ENCODE data around the gene WDFY3.

WDFY3 gene

DNA sequence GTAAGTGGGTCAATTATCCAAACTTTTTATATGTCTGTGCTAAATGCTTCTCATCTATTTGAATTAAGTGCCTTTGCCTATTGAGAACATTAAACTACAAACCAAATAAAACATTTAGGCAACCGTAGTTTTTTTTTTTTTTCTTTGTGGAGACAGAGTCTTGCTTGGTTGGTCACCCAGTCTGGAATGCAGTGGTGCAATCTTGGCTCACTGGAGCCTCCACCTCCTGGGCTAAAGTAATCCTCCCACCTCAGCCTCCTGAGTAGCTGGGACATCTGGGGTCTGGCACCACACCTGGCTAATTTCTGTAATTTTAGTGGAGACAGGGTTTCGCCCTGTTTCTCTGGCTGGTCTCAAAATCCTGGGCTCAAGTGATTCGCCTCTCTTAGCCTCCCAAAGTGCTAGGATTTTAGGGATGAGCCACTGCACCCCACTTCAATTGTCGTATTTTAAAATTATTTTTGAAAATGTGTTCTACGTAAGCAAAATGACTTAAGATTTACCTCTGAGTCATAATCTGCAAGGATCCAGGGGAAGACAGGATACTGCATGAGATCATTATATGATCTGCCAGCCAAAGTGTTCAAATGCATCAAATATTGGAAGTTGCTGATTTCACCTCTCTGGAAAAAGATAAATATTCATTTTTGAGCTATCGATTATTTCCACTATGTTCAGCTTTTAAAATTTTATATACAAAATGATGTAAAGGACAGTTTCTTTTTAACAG, 257.9 kb downstream of the WDFY3 start:
- no peak for TF ChIP-seq CTCF (IDR thresholded peaks at IDR 0.05; ENCODE audit: low read depth, low read length)
- DNase-seq (ENCODE audit: low read depth in 2 of 2), result peak in 1 of 2 donors; percentile 62
- H3K4me3 ChIP-seq (replicated peaks in 1 of 2; ENCODE audit: low read depth in 2 of 2, low read length in 2 of 2), result no peak overlapping the region

GRCh38 chr4:84706286-84706685, 260.2 kb downstream of the WDFY3 start:
- DNase-seq (ENCODE audit: low read depth in 2 of 2), result no peak
- no peak for TF ChIP-seq CTCF (IDR thresholded peaks at IDR 0.05; ENCODE audit: low read depth, low read length)
- no peak overlapping the region for H3K4me3 ChIP-seq (replicated peaks in 1 of 2; ENCODE audit: low read depth in 2 of 2, low read length in 2 of 2)

GRCh38 chr4:84699001-84699671, 267.4 kb downstream of the WDFY3 start:
- no peak overlapping the region for H3K4me3 ChIP-seq (replicated peaks in 1 of 2; ENCODE audit: low read depth in 2 of 2, low read length in 2 of 2)
- TF ChIP-seq CTCF (IDR thresholded peaks at IDR 0.05; ENCODE audit: low read depth, low read length), result no peak

GRCh38 chr4:84697615-84698201, 268.8 kb downstream of the WDFY3 start:
- peak in 1 of 2 donors; percentile 19 for DNase-seq (ENCODE audit: low read depth in 2 of 2)
- H3K4me3 ChIP-seq (replicated peaks in 1 of 2; ENCODE audit: low read depth in 2 of 2, low read length in 2 of 2), result no peak overlapping the region
- no peak for TF ChIP-seq CTCF (IDR thresholded peaks at IDR 0.05; ENCODE audit: low read depth, low read length)

More at GRCh38 chr4:84699001-84699671, 267.4 kb downstream of the WDFY3 start:
- no peak for DNase-seq (ENCODE audit: low read depth in 2 of 2)

DNA sequence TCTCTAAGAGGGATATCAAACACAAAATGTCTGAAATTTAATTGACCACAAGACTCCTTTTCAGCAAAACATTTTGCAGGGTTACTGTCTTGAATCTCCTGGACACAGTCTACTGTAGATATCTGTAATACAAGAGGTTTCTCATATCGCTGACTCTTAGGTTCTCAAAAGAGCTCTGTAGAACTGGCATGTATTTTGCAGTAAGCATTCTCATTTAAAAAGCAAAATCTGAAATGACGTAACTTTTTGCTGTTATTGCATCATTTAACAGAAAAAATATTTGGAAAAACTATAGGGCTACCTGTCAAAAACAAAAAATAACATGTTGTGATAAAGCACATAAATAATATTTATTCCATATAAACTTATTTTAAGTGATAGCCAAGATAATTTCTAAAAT, 269.3 kb downstream of the WDFY3 start:
- no peak for TF ChIP-seq CTCF (IDR thresholded peaks at IDR 0.05; ENCODE audit: low read depth, low read length)
- DNase-seq (ENCODE audit: low read depth in 2 of 2), result peak; percentile 7 to 26
- no peak overlapping the region for H3K4me3 ChIP-seq (replicated peaks in 1 of 2; ENCODE audit: low read depth in 2 of 2, low read length in 2 of 2)

GRCh38 chr4:84691800-84692199, 274.7 kb downstream of the WDFY3 start:
- DNase-seq (ENCODE audit: low read depth in 2 of 2), result no peak
- no peak overlapping the region for H3K4me3 ChIP-seq (replicated peaks in 1 of 2; ENCODE audit: low read depth in 2 of 2, low read length in 2 of 2)
- TF ChIP-seq CTCF (IDR thresholded peaks at IDR 0.05; ENCODE audit: low read depth, low read length), result no peak

Measured in cardiac fibroblast (primary cell).